ENCODE results near the gene STX8.

STX8 gene

GRCh38 chr17:9256361-9256750, 319.3 kb downstream of the STX8 start:
- DNase-seq, result no peak

DNA sequence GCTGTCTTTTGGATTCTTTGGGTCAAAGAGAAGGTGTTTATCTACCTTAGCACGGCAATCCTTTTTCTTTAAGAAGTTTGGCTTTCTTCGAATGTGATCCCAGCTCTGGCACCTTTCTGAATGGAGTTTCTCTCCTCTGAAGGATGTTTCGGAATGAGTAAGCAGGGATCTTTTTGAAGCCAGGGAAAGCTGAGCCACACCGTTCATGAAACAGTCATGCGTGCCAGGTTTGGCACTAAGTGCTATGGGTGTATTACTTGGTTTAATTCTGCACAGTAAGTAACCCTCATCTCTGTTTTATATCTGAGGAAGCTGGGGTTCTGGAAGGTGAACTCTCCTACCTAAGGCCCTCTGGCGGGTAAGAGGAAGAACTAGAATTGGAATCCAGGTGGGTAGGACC, 319.8 kb downstream of the STX8 start:
- no peak for DNase-seq

DNA sequence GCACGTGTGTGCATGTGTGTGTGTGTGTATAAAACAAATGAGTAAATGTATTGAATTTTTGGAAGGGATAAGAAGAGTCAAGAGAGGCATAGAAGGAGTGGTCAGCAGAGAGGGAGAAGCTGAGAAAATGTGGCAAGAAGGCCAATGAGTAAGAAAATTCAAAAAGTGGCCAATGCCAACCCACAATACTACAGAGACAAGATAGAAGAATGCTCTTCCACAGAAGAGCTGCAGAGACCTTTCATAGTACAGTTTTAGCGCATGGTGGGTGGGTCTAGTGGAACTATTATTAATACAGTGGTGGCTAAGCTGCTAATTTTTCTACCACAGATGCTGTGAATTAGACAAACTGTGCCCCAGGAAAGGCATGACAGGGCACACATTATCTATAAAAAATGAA, 320.8 kb downstream of the STX8 start:
- no peak for DNase-seq

DNA sequence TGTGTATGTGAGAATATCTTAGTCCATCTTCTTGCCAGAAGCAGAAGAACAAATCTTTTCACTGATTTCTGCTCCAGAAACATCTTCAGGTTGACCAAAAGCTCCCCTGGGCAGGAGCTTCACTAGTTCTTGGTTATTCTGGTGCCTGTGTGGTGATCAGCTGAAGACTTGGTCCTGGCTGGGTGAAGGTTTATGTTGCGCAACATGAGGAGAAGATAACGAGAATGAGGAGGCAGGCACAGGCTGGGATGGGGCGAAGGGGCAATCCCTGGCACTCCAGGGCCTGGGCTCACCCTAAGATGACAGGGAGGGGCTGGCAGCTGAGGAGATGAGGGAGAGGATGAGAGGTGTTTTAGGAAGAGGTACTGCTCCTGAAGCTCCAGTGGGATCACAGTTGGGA, 322.3 kb downstream of the STX8 start:
- DNase-seq, result no peak

DNA sequence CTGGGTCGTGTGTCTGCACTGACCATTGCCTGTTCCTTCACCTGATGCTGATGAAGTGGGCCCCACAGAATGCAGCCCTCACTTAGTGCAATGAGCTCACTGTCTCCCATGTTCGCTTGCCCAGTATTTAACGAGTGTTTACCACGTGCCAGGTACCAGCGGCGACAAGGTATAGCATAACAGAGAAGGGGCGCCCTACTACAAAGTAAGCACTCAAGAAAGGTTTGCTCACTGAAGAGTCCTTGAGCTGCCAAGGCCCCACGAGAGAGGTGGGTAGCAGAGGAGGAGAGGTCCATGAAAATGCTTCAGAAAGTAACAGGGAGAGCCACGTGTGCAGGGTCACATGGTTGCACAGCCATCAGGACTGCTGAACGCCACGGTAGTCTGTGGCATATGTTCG, 324.3 kb downstream of the STX8 start:
- DNase-seq, result no peak

- no peak for DNase-seq
Measured at GRCh38 chr17:9249245-9249953, 326.2 kb downstream of the STX8 start.

GRCh38 chr17:9247401-9247938, 328.1 kb downstream of the STX8 start:
- no peak for DNase-seq

- no peak for DNase-seq
Measured at GRCh38 chr17:9244066-9245052, 331.3 kb downstream of the STX8 start.

GRCh38 chr17:9242983-9243382, 332.6 kb downstream of the STX8 start:
- DNase-seq, result no peak

DNA sequence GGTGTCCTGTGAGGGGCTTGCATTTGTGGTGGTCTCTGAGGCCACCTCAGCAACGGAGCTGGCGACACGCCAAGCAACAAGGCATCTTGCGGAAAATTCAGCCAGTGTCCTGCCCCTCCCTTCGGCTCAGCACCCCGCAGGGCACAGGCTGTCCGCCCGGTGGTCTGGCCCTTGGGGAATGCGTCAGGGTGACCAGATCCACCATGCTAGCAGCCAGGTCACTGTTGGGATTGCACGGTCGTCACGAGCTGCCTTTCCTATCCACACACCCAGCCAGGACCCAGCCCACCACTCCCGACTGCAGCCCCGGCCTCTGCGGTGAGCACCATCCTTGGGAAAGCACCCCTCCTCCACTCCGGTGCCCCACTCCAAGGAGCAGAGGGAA, 333.1 kb downstream of the STX8 start:
- DNase-seq, result no peak

GRCh38 chr17:9241774-9242496, 333.7 kb downstream of the STX8 start:
- no peak for DNase-seq

DNA sequence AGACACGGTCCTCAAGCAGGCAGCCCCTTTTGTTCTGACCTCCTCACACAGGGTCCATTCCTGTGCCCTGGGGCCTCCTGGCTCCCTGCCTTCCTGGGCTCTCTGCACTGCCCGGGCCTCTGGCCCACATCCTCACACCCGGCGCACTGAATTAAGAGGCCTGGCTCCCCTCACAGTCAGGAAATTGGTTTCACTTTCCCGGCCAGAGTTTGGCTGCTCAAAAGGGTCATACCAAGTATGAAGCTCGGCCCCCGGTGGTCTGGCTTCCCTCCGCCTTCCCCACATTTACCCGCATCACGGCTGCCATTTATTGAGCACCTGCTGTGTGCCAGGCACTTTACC, 334.3 kb downstream of the STX8 start:
- DNase-seq, result no peak

- no peak for DNase-seq
Measured at GRCh38 chr17:9240659-9241370, 334.8 kb downstream of the STX8 start.

GRCh38 chr17:9239793-9240658, 335.6 kb downstream of the STX8 start:
- DNase-seq, result peak; percentile 65 to 82

GRCh38 chr17:9239246-9239792, 336.3 kb downstream of the STX8 start:
- peak in 1 of 2 donors; percentile 21 for DNase-seq

DNA sequence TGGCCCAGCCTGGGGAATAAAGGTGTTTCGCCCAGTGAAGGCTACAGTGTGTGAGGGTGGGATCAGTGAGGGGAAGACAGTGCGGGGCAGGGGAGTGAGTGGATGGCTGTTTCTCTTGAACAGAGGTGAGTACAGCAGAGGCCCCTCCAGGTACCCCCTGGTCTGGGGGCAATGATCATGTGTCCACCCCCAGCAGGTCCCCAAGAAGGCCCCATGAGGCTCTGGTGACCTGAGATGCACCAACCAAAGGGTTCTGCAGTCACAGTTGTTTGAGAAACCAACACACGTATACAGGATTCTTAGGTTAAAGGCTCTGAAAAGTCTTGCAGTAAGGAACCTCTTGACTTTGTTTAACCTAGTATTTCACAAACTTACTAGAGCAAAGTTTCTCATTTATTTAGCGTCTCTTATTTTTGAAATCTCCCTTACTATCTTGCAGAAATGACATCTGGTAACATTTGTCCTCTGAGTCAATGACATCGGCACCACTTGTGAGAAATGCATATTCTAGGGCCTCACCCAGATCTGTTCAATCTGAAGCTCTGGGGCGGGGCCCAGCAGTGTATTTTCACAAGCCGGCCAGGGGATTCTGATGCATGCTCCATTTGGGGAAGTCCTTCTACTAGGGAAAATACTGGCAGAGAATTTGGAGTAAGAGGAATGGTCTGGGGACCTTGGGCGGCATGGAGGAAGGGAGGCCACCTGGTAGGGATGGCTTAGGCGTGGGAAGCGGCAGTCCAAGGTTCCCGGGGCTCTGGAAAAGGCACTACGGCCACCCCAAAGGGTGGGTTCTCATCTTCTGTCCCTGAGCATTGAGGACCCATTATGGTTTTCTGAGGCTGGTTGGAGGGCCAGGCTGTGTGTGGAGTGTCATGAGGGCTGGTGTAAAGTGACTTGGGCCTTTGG, 337.0 kb downstream of the STX8 start:
- DNase-seq, result no peak

GRCh38 chr17:9237661-9238301, 337.8 kb downstream of the STX8 start:
- DNase-seq, result no peak

- DNase-seq, result no peak
Measured at GRCh38 chr17:9237053-9237410, 338.6 kb downstream of the STX8 start.

GRCh38 chr17:9236286-9237052, 339.2 kb downstream of the STX8 start:
- DNase-seq, result no peak

All from CD4-positive, alpha-beta T cell treated with Interferon alpha-2 for 1 hour (primary cell).